Mucosa of descending colon (tissue), 3 donors: ENCODE results near the gene PITRM1. TPM values are rescaled to one million over a fixed set of nuclear protein-coding genes. Genes with fewer than 3 reads are reported as not detected.

Experiments used
- ATAC-seq: fragments of 200-7000 bp; cut with Tn5 transposase; one replicate; pipeline ENCODE4 v1.9.1; 2020; ENCODE audit warnings: mild to moderate bottlenecking, moderate library complexity
- DNase-seq, 3 donors: peaks; one replicate each; pipeline ENCODE4 v3.0.0-alpha.2; 2020
- H3K36me3 ChIP-seq: fragments of 200-600 bp; one replicate; pipeline ENCODE4 v1.8.0; 2021; ENCODE audit warnings: low read depth, mild to moderate bottlenecking
- H3K4me1 ChIP-seq: fragments of 200-600 bp; one replicate; pipeline ENCODE4 v1.8.0; 2021; ENCODE audit warnings: low read depth, mild to moderate bottlenecking
- H3K4me3 ChIP-seq: fragments of 200-600 bp; one replicate; pipeline ENCODE4 v1.8.0; 2021; ENCODE audit warnings: mild to moderate bottlenecking
- H3K9me3 ChIP-seq: fragments of 200-600 bp; one replicate; pipeline ENCODE4 v1.8.0; 2021; ENCODE audit warnings: mild to moderate bottlenecking
- intact Hi-C, 2 donors: fragments of 100-400 bp; cut with DNase I in 1 of 2; cut with micrococcal nuclease in 1 of 2; formaldehyde crosslinking; loops; one replicate each; pipeline versions ENCODE4 v1.11.0 to v1.11.1; 2022; cut with DNase I, micrococcal nuclease
- total RNA-seq, 3 donors: library from RNA; stranded (reverse); fragmentation: NEBNext Ultra II Directional in 2 of 3; extraction: Animal tissue kit (Norgen Biotek cat#: 25700) in 2 of 3; gene quantifications; one replicate each; pipeline versions ENCODE4 v1.2.1 to v1.2.4, GENCODE V29; 2021 to 2023
- TF ChIP-seq, protein P1 (sequence below): fragments of 200-600 bp; IDR thresholded peaks from one replicate; pipeline ENCODE4 v1.8.0; 2022; ENCODE audit warnings: antibody characterized with exemption, mild to moderate bottlenecking
- donor health status: DM: no; HTN: no; CAD: no; lungs with moderate emphysema.
- donor health status: DM: no; HTN: no; CAD: no.
- donor health status: DM: no; HTN: yes; CAD: no.

The PITRM1 gene
- total RNA-seq, 3 donors from 2014 or later: 50.8 to 53.9 (median 51.3) TPM

DNA sequence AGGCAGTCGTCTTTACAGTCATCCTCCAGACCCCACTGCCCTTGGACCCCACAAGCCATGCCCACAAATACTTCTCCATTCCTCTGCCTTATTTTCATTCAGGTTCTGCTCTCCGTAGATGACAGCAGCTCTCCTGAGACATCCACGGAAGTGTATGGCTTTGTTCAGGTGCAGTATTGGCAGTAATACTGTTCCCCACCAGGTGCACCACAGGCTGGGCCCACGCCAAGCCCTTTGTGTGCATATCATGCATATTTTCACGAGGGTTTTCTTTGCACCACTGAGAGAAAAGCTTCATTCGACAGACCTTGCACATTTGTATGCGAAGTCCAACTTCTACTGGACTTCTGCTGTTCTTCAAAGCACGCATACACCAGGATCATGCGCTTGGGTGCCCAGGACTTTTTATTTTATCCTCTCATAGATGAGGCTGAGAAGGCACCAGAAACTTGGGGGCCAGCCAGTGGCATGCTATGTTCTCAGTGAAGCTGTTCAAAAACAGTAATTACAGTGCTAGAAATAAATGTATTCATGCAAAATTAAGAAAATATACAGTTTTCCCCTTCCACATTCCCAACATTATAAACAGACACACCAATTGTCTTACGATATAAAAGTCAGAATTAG lies 37.8 kb upstream of the PITRM1 start:
- no peaks in the 10 kb centered on the region for H3K9me3 ChIP-seq
- ATAC-seq (no peak), DNase-seq (no peak)
- no peaks in the 10 kb centered on the region for H3K4me1 ChIP-seq
- H3K36me3 ChIP-seq: no peaks in the 10 kb centered on the region
- H3K4me3 ChIP-seq: no peak overlapping the region
- intact Hi-C loops: no loop called here
- TF ChIP-seq, protein P1, sequence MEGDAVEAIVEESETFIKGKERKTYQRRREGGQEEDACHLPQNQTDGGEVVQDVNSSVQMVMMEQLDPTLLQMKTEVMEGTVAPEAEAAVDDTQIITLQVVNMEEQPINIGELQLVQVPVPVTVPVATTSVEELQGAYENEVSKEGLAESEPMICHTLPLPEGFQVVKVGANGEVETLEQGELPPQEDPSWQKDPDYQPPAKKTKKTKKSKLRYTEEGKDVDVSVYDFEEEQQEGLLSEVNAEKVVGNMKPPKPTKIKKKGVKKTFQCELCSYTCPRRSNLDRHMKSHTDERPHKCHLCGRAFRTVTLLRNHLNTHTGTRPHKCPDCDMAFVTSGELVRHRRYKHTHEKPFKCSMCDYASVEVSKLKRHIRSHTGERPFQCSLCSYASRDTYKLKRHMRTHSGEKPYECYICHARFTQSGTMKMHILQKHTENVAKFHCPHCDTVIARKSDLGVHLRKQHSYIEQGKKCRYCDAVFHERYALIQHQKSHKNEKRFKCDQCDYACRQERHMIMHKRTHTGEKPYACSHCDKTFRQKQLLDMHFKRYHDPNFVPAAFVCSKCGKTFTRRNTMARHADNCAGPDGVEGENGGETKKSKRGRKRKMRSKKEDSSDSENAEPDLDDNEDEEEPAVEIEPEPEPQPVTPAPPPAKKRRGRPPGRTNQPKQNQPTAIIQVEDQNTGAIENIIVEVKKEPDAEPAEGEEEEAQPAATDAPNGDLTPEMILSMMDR: no peak

DNA sequence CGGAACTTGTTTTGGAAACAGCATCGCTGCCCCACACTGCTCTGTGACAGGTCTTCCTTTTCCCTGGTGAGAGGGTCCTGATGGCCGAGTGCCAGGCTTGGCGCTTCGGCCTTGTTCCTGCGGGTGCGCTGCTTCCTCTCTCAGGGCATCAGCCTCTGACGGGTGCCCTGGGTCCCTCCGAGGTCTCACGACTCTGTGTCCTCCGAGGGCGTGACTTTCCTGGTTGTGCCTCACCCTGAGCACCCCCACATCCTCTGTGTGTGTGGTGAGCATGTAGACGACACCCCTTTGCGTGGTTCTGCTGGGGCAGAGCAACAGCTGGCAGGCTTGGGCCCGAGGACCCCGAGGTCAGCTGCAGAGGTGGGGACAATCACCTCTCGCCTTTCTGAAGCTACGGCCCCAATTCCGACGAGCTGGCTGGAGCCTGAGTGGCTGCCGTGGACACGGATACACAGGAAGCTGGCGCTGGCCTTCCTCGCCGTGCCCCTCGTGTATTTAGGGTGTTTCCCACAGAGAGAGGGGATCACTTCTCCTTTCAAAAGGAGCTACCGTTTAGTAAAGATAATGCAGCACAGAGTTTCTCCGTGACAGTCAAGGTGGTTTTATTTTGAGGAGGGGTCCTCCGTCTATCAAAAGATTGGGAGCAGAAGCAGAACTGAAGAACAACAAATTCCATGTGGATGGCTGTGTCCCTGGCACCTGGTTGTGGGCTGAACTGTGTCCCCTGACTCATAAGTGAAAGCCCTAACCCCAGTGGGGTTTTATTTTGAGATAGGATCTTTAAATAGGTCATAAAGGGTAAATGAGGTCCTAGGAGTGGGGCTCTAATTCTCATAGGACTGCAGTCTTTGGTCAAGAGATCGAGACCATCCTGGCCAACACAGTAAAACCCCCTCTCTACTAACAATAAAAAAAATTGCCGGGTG lies 36.2 kb upstream of the PITRM1 start:
- ATAC-seq: no peak
- Histone ChIP-seq H3K36me3 (no peaks in the 10 kb centered on the region), H3K4me3 (no peak overlapping the region), H3K9me3 (no peaks in the 10 kb centered on the region), H3K4me1 (no peaks in the 10 kb centered on the region)
- intact Hi-C loops: no loop called here
- TF ChIP-seq, protein P1: no peak
- no peak for DNase-seq

DNA sequence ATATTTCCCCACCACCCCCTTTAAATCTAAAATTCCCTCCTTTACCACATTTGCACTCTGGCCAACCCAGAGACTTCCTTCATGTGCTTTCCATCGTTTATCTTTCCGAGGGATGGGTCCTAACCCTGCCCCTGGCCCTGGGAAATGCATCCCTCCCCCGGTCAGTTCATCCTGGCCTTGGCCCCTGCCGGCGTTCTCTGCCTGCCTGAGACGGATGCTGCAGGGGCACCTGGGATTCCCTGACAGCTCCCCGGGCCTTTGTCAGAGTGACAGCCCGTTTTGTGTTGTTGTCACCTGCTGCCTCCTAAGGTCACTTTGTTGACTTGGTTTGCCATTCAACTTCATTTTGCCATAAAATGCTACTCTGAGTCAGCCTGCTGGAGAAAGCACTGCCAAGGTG lies 34.8 kb upstream of the PITRM1 start:
- Histone ChIP-seq H3K36me3 (no peaks in the 10 kb centered on the region), H3K9me3 (no peaks in the 10 kb centered on the region), H3K4me1 (no peaks in the 10 kb centered on the region), H3K4me3 (no peak overlapping the region)
- no peak for DNase-seq
- no peak for ATAC-seq
- TF ChIP-seq, protein P1: no peak
- intact Hi-C loops: no loop called here

DNA sequence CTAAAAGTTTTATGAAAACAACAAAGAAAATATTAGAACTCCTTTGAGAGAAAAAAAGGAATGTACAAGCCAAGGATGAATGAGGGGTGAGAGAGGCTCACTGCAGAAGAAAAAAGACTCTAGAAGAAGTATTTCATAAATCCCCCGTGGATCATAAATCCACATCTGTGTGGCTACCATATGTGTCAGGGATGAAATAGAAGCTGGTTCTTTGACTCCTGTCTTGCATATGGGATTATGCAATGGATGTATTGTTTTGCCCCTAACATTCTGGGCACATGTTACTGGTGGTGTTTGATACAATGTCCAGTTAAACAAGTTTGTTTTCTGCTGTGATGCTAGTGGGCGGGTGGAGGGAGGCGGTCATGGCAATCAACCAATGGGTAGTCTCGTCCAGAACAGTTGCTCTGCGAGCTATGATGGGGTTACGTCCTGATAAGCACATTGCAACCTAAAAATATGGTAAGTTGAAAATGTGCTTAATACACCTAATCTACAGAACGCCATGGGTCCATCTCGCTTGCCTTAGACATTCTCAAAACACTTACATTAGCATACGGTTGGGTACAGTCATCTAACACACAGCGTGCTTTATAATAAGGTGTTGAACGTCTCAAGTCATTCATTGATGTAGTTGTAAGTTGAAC lies 34.1 kb upstream of the PITRM1 start:
- intact Hi-C loops: no loop called here
- TF ChIP-seq, protein P1: no peak
- Histone ChIP-seq H3K4me1 (no peaks in the 10 kb centered on the region), H3K9me3 (no peaks in the 10 kb centered on the region), H3K36me3 (no peaks in the 10 kb centered on the region), H3K4me3 (no peak overlapping the region)
- no peak for ATAC-seq
- DNase-seq: no peak

DNA sequence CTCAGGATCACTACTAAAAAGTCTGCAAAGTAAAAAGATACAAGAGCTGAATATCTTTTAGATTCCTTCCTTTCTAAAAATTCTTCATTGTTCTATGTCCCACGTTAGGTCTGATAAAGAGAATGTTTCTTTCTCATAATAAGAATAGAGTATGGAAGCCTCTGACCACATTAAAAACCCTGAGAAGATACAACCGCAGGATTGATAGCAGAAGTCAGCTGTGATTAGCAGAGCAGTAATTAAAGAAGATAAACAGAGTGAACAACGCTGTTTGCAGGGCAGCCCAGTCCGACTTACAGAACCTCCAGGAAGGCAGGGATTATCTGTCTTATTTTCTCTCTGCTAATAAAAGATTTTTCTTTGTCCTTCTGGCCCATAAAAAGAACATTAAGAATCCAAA lies 31.4 kb upstream of the PITRM1 start:
- intact Hi-C loops: no loop called here
- Histone ChIP-seq H3K4me1 (no peaks in the 10 kb centered on the region), H3K36me3 (no peaks in the 10 kb centered on the region), H3K4me3 (no peak overlapping the region), H3K9me3 (no peaks in the 10 kb centered on the region)
- DNase-seq (no peak), ATAC-seq (no peak)
- TF ChIP-seq, protein P1: no peak
